K562 (cell line): ENCODE results near the gene SLC26A2. TPM values are rescaled to one million over a fixed set of nuclear protein-coding genes. Genes with fewer than 3 reads are reported as not detected.

ENCODE experiments used
- CBX2 ChIP-seq: fragments of 200-600 bp; sonication (generic); IDR thresholded peaks from one replicate; pipeline ENCODE4 v1.6.1; 2012; ENCODE audit warnings: mild to moderate bottlenecking, low read length, inconsistent platforms; ENCODE audit not compliant: insufficient read depth, poor library complexity, severe bottlenecking
- ETV5 ChIP-seq: sonication (generic); formaldehyde crosslinking; IDR thresholded peaks from 2 replicates; pipeline ENCODE4 v1.4.0; 2020; ENCODE audit warnings: low read depth, mild to moderate bottlenecking, missing genetic modification reagents
- FIP1L1 ChIP-seq: fragments of 200-400 bp; formaldehyde crosslinking; IDR thresholded peaks from 2 replicates; pipeline ENCODE4 v1.6.1; 2018; ENCODE audit warnings: mild to moderate bottlenecking, low read depth, low read length; ENCODE audit not compliant: poor library complexity, severe bottlenecking
- GABPB2 ChIP-seq: fragments of 250-450 bp; sonication (Bioruptor Pico); conservative IDR thresholded peaks from 2 replicates; pipeline ENCODE4 v1.5.1; 2021; ENCODE audit warnings: mild to moderate bottlenecking
- HCFC1 ChIP-seq: IDR thresholded peaks from 2 replicates; pipeline ENCODE4 v1.6.1; 2012; ENCODE audit warnings: low read depth, low read length, improper control_type of control experiment
- HNRNPK ChIP-seq: fragments of 200-400 bp; formaldehyde crosslinking; IDR thresholded peaks from one replicate; pipeline ENCODE4 v1.6.1; 2018; ENCODE audit warnings: mild to moderate bottlenecking, low read depth, low read length; ENCODE audit not compliant: poor library complexity, severe bottlenecking
- LARP7 ChIP-seq: fragments of 450-650 bp; IDR thresholded peaks from 2 replicates; pipeline ENCODE4 v1.6.1; 2016
- MEF2D ChIP-seq: conservative IDR thresholded peaks from 2 replicates; pipeline ENCODE4 v1.6.1; 2016; ENCODE audit warnings: low read depth, missing genetic modification characterization, missing compliant biosample characterization
- MTA1 ChIP-seq: fragments of 450-650 bp; IDR thresholded peaks from 2 replicates; pipeline ENCODE4 v1.6.1; 2017; ENCODE audit warnings: borderline replicate concordance
- MTA2 ChIP-seq: fragments of 450-650 bp; IDR thresholded peaks from 2 replicates; pipeline ENCODE4 v1.6.1; 2016; ENCODE audit warnings: low read depth
- NCOA6 ChIP-seq: fragments of 450-650 bp; IDR thresholded peaks from 2 replicates; pipeline ENCODE4 v1.6.1; 2017; ENCODE audit warnings: mild to moderate bottlenecking
- PHB ChIP-seq: fragments of 250-450 bp; sonication (Bioruptor Pico); IDR thresholded peaks from 2 replicates; pipeline ENCODE4 v1.5.0; 2021
- PHF21A ChIP-seq: fragments of 450-650 bp; IDR thresholded peaks from 2 replicates; pipeline ENCODE4 v1.6.1; 2017; ENCODE audit warnings: low read depth, borderline replicate concordance
- RNF2 ChIP-seq: sonication (generic); IDR thresholded peaks from 2 replicates; pipeline ENCODE4 v1.6.1; 2016
- RUNX1 ChIP-seq: sonication (generic); IDR thresholded peaks from 2 replicates; pipeline ENCODE4 v1.6.1; 2016; ENCODE audit warnings: antibody characterized with exemption, low read depth
- STAT6 ChIP-seq: sonication (generic); formaldehyde crosslinking; IDR thresholded peaks from 2 replicates; pipeline ENCODE4 v1.8.1; 2023; ENCODE audit warnings: mild to moderate bottlenecking, missing genetic modification reagents
- ZNF41 ChIP-seq: fragments of 250-450 bp; sonication (Bioruptor Pico); conservative IDR thresholded peaks from 2 replicates; pipeline ENCODE4 v1.4.0; 2020; ENCODE audit warnings: mild to moderate bottlenecking
- ZNF785 ChIP-seq: fragments of 250-450 bp; sonication (Bioruptor Pico); IDR thresholded peaks from 2 replicates; pipeline ENCODE4 v1.4.0; 2020; ENCODE audit warnings: mild to moderate bottlenecking
- polyA plus RNA-seq, 8 experiments: library from polyadenylated mRNA; depleted of rRNA in 4 of 8; stranded (reverse) in 5 of 8; unstranded in 3 of 8; fragments of >200 nt; fragmentation: Nextera tagmentation in 2 of 8; fragmentation: Illumina TruSeq in 1 of 8; extraction: Ambion mirVana in 2 of 8; extraction: Trizol in 1 of 8; gene quantifications; 2 replicates each; pipeline versions ENCODE4 v1.2.1 to v1.2.3, GENCODE V29; 2011 to 2014; ENCODE audit warnings: inconsistent platforms in 1 of 8, missing spikeins in 1 of 8
- total RNA-seq, 7 experiments: library from RNA; depleted of rRNA in 6 of 7; stranded (reverse); fragments of >200 nt in 6 of 7; fragmentation: Illumina TruSeq in 2 of 7; extraction: Trizol in 2 of 7; gene quantifications; 2 replicates each; pipeline versions ENCODE4 v1.2.1 to v1.2.3, GENCODE V29; 2011 to 2021; ENCODE audit warnings: low replicate concordance in 1 of 7
- TF ChIP-seq, protein P1 (sequence below): fragments of 450-650 bp; formaldehyde crosslinking; IDR thresholded peaks from 2 replicates; pipeline ENCODE4 v1.4.0; 2020; ENCODE audit warnings: mild to moderate bottlenecking, moderate library complexity
- TF ChIP-seq, protein P2 (sequence below): fragments of 450-650 bp; IDR thresholded peaks from 2 replicates; pipeline ENCODE4 v1.6.1; 2017; ENCODE audit warnings: antibody characterized with exemption
- TF ChIP-seq, protein P3 (sequence below), 2 experiments: IDR thresholded peaks; 2 replicates each; pipeline ENCODE4 v1.6.1; 2012; ENCODE audit warnings: improper control_type of control experiment in 2 of 2, low read depth in 2 of 2, low read length in 2 of 2, borderline replicate concordance in 1 of 2

SLC26A2 gene
- total and polyA plus RNA-seq, 9 of the 15 experiments (the other 6 are each of a cell fraction or from before 2014, with no cell fraction given) = 1.1 to 6.3 (median 3.6) TPM

DNA sequence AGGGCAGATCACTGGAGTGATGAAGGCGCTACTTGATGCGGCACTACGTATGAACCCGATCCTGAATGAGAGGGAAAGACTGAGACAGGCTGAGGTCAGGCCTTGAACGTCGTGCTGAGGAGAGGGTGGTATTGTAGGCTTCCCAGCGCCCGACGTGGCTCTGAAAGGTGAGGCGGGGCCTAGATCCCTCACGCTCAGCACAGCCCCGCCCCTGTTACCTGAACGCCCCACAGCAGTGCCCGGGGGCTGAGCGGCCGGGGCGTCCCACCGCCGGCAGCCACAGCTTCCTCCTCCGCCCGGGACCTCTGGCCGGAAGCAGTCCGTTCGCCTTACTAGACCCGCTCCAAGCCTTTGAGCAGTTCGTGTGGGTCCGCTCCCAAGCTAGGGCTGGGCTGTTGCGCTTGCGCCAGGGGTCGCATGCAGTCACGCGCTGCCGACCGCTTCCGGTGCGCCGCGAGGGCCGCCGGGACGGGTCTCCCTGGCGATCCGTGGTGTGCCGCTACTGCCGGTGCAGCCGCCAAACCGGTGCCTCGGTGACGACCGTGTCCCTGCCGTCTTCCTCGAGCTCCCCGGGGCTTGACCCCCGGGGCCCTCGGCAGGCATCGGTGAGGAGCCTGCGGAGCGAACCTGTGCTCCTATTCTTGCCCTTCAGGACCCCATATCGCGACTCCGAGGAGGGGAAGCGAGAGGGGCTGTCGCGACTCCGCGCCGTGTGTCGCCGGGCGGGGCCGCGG lies 39.9 kb downstream of the SLC26A2 start, which contains the start of the genes HMGXB3 and TIGD6 (continued):
- TF ChIP-seq, protein P1, sequence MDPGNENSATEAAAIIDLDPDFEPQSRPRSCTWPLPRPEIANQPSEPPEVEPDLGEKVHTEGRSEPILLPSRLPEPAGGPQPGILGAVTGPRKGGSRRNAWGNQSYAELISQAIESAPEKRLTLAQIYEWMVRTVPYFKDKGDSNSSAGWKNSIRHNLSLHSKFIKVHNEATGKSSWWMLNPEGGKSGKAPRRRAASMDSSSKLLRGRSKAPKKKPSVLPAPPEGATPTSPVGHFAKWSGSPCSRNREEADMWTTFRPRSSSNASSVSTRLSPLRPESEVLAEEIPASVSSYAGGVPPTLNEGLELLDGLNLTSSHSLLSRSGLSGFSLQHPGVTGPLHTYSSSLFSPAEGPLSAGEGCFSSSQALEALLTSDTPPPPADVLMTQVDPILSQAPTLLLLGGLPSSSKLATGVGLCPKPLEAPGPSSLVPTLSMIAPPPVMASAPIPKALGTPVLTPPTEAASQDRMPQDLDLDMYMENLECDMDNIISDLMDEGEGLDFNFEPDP (CRISPR knock-in tag) = 0 out of 2 replicates have a peak, but pooled peaks have one; percentile 38
- TF ChIP-seq ZNF41 (no peak), FIP1L1 (peak; percentile 62), RNF2 (peak; percentile 82), MTA1 (peak; percentile 92), PHF21A (no peak; the same call in 1 of the 2 replicates), NCOA6 (no peak), RUNX1 (peak; percentile 17), HNRNPK (no peak), LARP7 (no peak), PHB (CRISPR knock-in tag) (0 out of 2 replicates have a peak, but pooled peaks have one; percentile 43), ZNF785 (CRISPR knock-in tag) (no peak), MEF2D (tag) (no peak), HCFC1 (peak; percentile 90), STAT6 (CRISPR knock-in tag) (no peak), MTA2 (no peak), CBX2 (no peak), ETV5 (peak; percentile 91; the same call in 1 of the 2 replicates), GABPB2 (CRISPR knock-in tag) (no peak)
- TF ChIP-seq, protein P2, sequence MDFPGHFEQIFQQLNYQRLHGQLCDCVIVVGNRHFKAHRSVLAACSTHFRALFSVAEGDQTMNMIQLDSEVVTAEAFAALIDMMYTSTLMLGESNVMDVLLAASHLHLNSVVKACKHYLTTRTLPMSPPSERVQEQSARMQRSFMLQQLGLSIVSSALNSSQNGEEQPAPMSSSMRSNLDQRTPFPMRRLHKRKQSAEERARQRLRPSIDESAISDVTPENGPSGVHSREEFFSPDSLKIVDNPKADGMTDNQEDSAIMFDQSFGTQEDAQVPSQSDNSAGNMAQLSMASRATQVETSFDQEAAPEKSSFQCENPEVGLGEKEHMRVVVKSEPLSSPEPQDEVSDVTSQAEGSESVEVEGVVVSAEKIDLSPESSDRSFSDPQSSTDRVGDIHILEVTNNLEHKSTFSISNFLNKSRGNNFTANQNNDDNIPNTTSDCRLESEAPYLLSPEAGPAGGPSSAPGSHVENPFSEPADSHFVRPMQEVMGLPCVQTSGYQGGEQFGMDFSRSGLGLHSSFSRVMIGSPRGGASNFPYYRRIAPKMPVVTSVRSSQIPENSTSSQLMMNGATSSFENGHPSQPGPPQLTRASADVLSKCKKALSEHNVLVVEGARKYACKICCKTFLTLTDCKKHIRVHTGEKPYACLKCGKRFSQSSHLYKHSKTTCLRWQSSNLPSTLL = no peak
- TF ChIP-seq, protein P3, sequence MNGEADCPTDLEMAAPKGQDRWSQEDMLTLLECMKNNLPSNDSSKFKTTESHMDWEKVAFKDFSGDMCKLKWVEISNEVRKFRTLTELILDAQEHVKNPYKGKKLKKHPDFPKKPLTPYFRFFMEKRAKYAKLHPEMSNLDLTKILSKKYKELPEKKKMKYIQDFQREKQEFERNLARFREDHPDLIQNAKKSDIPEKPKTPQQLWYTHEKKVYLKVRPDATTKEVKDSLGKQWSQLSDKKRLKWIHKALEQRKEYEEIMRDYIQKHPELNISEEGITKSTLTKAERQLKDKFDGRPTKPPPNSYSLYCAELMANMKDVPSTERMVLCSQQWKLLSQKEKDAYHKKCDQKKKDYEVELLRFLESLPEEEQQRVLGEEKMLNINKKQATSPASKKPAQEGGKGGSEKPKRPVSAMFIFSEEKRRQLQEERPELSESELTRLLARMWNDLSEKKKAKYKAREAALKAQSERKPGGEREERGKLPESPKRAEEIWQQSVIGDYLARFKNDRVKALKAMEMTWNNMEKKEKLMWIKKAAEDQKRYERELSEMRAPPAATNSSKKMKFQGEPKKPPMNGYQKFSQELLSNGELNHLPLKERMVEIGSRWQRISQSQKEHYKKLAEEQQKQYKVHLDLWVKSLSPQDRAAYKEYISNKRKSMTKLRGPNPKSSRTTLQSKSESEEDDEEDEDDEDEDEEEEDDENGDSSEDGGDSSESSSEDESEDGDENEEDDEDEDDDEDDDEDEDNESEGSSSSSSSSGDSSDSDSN (IDR thresholded peaks at IDR 0.05; ENCODE audit: borderline replicate concordance in 1 of 2, low read depth in 2 of 2, low read length in 2 of 2) = peak; percentile 70 to 83; a peak in 1 of 4 replicates
